ENCODE results near the gene PRKAG3. TPM values are rescaled to one million over a fixed set of nuclear protein-coding genes. Genes with fewer than 3 reads are reported as not detected.

PRKAG3 gene
- polyA plus RNA-seq, 3 donors from 2014 or later, result not detected

Other genes starting within 250 kb of the PRKAG3 start
- under 1 TPM in 1 of 3 donors, not detected in 2; 0.71 TPM for gene PLCD4, start 223.9 kb downstream of the PRKAG3 start, polyA plus RNA-seq
- 10 to 100 TPM in 1 of 3 donors, 1 to 10 TPM in 1, not detected in 1; 2.8 to 18.2 TPM for gene ZNF142, start 172.2 kb downstream of the PRKAG3 start, polyA plus RNA-seq
- 10 to 100 TPM; 15.7 to 25.3 (median 16.8) TPM for gene BCS1L, start 172.1 kb downstream of the PRKAG3 start, polyA plus RNA-seq
- 10 to 100 TPM in 2 of 3 donors, 1 to 10 TPM in 1; 7.7 to 16.7 (median 16.3) TPM for gene RNF25, start 159.8 kb downstream of the PRKAG3 start, polyA plus RNA-seq
- 1 to 10 TPM; 3.0 to 3.9 (median 3.9) TPM for gene STK36, start 159.7 kb downstream of the PRKAG3 start, polyA plus RNA-seq
- gene TTLL4, start 121.0 kb downstream of the PRKAG3 start, polyA plus RNA-seq, result 1 to 10 TPM in 2 of 3 donors, under 1 TPM in 1; 0.14 to 5.4 (median 3.8) TPM
- gene CYP27A1, start 49.7 kb downstream of the PRKAG3 start, polyA plus RNA-seq, result under 1 TPM in 2 of 3 donors, not detected in 1; 0.34 to 0.60 TPM
- under 1 TPM in 1 of 3 donors, not detected in 2; 0.22 TPM for gene WNT6, start 28.0 kb upstream of the PRKAG3 start, polyA plus RNA-seq
- under 1 TPM in 1 of 3 donors, not detected in 2; 0.19 TPM for gene WNT10A, start 49.0 kb upstream of the PRKAG3 start, polyA plus RNA-seq
- gene CDK5R2, start 127.9 kb upstream of the PRKAG3 start, polyA plus RNA-seq, result not detected
- not detected for gene FEV, start 153.4 kb upstream of the PRKAG3 start, polyA plus RNA-seq
- not detected for gene CRYBA2, start 161.6 kb upstream of the PRKAG3 start, polyA plus RNA-seq
- not detected for gene CFAP65, start 209.7 kb upstream of the PRKAG3 start, polyA plus RNA-seq
- not detected for gene IHH, start 229.1 kb upstream of the PRKAG3 start, polyA plus RNA-seq

Data from immature natural killer cell (primary cell).